HG03159 (cell line): ENCODE measurements around the gene BCL2L2.

ENCODE experiments used
- ATAC-seq: cut with Tn5 transposase; IDR thresholded peaks from one replicate; pipeline ENCODE4 v1.9.1; 2021; ENCODE audit warnings: mild to moderate bottlenecking, moderate library complexity; ENCODE audit not compliant: unreplicated experiment

BCL2L2 gene

DNA sequence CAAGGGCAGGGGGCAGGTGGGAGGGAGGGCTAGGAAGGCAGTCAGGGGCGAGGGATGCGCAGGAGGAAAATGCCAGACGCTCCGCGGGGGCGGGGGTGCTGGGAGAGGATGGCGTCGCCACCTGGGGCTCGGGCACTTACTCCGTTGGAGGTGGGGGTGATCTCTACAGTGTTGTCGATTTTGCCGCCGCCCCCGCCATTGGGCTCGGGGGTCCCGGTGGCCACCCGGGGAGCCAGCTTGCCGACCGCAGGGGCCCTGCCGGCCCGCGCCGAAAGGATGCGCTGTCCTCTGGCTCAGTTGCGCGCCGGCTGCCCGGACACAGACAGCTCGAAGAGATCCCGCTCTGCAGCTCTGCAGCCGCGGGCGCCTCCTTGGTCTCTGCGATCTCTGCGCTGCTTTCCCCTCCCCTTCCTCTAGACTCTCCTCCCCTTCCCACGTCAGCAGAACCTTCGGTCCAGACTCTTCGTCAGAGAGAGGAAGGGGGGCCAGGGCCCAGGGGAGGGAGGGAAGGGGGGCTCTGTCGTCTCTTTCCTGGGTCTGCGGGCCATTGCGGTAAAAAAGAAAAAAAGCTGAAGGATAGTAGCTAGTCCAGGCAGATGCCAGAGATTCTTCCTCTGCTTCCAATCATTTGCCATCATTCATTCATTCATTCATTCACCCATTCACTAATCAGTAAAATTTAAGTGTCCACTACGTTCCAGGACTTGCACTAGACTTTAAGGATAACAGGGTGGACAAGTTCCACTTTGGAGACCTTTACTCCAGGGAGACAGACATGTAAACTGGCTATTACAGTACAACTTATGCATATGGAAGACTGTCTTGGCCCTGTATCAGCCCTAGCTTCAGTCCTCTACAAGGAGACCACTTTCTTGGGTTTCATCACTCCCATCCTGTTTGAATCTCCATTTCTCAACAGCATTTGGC lies 46.1 kb downstream of the BCL2L2 start, which contains the start of gene SLC22A17:
SLC22A17 (minus strand) TSS at position 382 of the 927 bp plus-strand sequence.
- ATAC-seq = no peak

DNA sequence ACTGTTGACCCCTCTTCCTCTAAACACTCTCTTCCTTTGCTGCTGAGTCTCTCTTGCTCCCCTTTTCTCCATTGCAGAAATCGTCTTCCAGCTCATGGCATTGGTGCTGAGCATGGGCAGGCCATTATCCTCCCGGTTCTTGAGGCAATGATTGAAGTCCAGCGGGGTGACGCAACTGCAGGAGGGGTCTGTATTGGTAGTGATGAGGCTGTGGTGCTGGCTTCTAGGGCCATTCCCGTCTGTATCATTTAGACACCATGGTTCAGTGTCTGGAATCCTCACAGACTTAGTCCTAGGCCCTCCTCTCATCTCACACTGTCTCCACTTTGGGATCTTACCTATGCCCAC lies 46.8 kb downstream of the BCL2L2 start:
- no peak for ATAC-seq

DNA sequence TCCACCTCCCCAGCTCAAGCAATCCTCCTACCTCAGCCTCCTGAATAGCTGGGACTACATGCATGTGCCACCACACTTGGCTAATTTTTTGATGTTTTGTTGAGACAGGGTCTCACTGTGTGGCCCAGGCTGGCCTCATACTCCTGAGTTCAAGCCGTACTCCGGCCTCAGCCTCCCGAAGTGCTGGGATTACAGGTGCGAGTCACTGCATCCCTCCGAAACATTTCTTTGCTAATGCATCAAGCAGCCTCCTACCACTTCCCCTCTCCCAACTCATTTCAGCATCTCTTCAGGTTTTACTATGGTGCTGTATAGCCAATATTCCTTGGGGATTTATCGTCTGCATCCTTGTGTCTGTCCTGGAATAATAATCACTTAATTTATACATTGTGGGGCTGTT lies 48.4 kb downstream of the BCL2L2 start:
- ATAC-seq = no peak

DNA sequence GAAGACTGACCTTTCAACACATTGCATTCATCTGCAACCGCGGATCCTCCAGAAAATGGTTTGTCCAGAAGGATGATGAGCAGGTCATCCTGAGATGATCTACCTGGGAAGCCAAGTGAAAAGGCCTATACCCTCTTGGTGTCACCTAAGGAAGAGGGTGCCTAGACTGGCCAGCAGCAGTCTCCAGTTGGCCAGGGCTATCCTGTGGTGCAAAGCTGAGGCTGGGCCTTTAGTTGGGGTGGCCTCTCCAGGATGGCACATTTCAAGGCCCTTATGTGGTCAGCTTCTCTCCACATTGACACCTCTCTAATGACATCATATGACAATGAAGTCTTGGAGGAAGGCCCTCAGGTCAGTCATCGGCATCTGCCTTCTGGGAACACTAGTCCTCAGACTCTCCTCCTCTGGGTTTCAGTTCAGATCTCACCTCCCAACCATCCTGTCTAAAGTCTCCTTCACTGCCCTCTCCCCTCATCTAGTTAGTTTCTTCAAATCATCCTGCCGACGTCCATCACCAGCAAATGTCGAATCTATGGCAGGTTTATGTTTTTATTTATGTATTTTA lies 49.3 kb downstream of the BCL2L2 start:
- no peak for ATAC-seq

DNA sequence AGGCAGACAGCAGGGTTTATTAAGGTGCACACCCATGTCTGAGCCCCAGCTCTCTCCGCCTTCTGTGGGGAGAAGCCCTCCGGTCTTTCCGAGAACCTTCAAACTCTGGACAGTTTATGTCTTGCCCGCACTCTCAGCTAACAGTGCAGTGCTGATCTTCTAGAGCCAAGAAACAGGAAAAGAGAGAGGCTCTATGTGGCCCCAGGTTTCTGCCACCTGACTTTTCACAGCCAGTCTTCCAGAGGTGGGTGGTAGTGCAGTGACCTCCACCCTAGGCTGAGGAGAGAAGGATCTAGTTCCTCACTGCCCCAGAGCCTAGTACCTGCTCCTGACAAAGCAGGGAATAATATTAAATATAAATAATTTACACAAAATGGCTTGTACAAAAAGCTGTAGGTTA lies 50.0 kb downstream of the BCL2L2 start:
- ATAC-seq = no peak

DNA sequence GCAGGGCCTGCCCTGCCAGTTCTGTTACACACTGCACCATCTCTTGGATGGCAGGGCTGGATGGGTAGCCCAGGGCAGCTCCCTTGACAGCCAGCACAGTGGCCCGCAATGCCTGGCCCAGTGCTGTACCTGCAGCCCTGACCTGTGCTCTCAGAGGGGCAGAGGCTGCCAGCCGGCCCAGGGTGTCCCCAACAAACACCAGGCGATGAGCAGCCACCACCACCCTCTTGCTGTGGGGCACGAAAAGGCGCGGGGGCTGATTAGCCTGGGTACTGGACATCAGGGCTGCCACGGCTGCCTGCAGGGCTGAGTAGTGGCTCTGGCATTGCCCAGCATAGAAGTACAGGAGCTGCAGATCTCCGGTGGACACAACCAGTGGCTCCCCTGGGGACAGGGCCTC lies 50.6 kb downstream of the BCL2L2 start:
- ATAC-seq = no peak

DNA sequence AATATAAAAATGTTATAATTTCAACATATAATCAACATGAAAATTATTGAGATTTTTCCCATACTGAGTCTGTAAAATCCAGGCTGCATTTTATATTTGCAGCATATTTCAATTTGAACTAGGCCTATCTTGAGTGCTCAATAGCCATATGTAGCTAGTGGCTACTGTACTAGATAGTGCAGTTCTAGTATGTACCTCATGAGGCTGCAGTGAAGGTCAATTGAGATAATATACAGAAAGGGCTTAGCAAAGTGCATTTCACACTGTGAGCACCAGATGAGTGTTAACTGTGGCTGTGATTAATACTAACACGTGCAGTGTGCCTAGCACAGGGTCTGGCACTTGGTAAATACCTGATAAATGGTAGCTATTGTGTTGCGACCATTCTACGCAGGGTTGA lies 51.4 kb downstream of the BCL2L2 start:
- no peak for ATAC-seq

DNA sequence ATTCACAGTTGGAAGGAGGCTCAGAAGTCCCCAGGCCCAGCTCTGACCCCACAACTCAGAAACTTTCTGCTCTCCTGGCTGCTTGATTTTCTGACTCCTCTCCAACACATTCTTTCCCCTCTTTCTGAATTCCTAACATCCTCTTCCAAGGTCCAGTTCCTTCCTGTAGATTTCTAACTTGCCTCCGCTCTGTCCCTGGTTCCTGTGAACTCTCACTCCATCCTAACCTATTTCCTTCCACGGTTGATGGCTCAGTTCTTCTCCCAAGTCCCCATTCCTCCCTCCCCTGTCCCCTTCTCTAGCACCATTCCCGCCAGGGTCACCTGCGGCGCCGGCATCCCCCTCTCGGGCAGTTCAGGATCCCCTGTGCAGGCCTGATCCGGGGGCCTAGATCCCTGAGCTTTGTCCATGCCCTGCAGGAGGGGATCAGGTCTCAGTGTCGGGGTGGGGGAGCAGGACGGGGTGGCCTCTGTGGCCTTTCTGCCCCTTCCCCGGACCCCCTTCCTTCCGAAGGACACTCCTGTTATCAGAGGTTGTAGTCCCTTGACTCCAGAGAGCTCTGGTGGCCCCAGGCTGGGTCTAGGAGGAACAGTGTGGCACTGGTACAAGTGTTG lies 52.0 kb downstream of the BCL2L2 start:
- ATAC-seq = no peak

DNA sequence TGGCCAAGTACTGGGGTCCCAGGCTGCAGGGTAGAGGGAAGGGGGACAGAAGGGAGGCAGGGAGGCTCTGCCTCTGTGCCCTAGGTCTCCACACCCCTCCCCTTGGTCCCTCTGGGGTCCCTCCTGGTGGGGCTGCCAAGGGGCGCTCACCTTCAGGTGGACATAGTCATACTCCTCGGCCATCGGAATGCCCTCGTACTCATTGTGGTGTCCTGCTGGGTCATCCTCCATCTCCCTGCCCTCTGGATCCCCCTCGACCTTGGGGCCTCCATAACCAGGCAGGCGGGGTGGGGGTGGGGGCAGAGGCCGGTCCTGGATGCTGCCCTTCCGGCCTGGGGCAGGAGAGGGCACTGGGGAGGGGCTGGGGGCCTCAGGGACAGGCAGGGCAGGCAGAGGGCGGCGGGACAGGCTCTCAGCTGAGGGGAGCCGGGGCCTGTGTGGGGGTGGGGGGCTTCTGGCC lies 52.6 kb downstream of the BCL2L2 start:
- no peak for ATAC-seq

DNA sequence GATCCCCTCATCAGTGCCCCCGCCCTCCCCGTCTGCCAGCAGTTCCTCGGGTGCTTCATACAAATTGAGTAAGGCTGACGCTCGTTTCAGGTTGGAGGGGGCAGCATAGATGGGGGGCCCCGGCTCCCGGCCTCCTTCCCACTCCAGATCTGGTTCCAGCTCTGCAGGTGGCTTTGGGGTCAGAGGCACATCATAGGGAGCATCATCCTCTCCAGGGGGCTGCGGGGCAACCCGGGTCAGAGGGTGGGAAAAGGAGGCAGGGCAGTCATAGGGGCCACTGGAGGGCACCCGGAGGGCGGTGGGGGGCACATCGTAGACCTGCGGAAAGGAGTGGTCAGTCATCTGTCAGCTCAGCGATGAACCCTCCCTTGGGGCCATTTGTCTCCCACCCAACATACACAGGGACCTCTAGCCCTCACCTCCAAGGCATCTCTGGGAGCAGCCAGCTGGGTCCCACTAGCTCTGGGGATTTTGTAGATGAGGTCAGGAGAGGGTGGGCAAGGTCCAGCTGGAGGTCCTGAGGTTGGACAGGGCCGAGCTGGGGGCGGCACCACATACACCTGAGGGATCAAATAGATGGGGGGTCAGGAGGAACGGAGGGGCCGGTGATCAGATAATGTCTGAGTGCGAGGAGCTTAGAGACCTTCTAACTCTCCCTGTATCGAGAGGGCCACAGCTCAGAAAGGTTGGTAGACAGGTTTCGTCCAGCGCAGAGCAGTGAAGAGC lies 53.3 kb downstream of the BCL2L2 start:
- no peak for ATAC-seq

DNA sequence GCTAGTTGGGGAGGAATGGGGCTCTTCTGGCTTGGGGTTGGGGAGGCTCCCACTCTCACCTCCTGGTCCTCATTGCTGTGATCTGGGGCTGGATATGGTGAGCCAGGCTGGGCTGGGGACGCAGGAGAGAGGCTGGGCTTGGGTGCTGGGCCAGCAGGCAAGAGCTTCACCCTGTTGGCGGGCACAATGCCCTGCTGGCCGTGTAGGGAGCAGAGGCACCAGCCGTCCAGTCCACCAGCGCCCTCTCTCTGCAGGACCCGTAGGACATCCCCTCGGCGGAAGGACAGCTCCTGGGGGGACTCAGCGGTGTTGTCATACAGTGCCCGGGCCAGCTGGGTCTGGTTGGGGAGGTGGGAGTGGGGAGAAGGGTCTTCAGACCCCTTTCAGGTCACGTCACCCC lies 53.9 kb downstream of the BCL2L2 start:
- no peak for ATAC-seq

DNA sequence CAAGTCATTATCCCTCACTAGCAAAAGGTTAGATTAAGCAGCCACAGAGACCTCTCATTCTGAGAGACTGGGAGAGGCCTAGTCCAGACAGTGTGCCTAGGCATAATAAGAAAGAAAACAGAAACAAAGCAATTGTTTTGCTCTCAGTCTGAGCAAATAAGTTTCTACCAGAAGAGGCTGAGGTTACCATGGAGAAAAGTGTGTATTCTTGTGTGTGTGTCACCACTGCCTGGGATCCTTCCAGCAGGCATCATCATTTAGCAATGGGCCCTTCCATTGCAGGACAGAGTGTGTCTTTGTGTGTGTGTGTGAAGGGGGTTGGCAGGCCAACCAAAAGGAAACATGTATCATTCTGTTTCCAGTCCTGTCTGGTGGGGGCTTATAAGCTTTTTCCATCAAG lies 54.7 kb downstream of the BCL2L2 start:
- no peak for ATAC-seq
